ENCODE data around the gene NABP1. TPM values are rescaled to one million over a fixed set of nuclear protein-coding genes. Genes with fewer than 3 reads are reported as not detected.
"Not testable (repeated sequence)": the region's sequence is repeated elsewhere in the genome, so short reads cannot be mapped to it uniquely, and the experiment has no call there.

NABP1 gene, protein sequence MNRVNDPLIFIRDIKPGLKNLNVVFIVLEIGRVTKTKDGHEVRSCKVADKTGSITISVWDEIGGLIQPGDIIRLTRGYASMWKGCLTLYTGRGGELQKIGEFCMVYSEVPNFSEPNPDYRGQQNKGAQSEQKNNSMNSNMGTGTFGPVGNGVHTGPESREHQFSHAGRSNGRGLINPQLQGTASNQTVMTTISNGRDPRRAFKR
- total RNA-seq, result 43.9 and 47.6 TPM in 2 replicates

DNA sequence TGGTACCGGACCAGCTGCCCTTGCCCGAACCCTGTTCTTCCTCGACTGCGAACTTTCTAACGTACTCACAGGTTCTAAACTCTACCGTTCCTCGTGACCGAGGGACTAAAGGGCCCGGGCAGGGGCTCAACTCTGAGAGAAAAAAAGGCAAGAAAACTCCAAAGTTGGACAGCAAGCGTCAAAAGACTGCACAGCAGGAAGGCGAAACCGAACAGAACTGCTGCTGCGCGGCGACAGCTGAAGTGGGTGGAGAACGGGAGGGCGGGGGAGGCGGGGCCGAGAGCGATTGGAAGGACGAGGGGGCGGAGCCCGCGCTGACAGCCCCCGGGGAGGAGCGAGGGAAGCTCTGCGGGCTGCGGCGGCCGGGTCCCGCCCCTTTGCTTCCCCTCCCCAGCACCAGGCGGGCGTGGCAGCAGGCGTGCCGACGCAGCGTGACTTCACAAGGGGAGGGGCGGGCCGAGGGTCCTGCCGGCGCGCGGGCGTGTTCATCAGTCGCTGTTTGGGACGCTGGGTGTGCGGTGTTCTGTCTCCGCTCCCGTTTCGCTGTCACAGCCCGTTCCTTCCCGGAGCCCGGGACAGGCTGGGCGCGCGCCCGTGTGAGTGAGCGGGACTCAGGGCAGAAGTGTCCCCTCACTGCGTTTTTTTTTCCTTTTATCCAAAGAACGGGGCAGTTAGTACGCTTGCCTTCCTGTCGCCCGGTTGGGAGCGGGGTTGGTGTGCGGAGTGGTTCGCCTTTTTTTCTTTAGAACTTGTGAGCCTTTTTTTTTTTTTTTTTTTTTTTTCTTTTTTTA is at the start of gene NABP1:
Gene NABP1, plus strand, starts transcription at position 491 of the 791 bp plus-strand sequence. CDS start 479 bp downstream, outside the sequence.
- intact Hi-C loops (cut with micrococcal nuclease), result loop anchor here (1.0 to 10.0 kb wide), 10 partner anchors 13 to 1273 kb away; partner anchors contain the start of genes GLS, MFSD6 and STAT4

- intact Hi-C loops (cut with micrococcal nuclease), result no loop called here
Observed at GRCh38 chr2:191629001-191629453, 48.9 kb upstream of the NABP1 start.

- intact Hi-C loops (cut with micrococcal nuclease), result no loop called here
Observed at GRCh38 chr2:191629976-191630712, 47.8 kb upstream of the NABP1 start.

DNA sequence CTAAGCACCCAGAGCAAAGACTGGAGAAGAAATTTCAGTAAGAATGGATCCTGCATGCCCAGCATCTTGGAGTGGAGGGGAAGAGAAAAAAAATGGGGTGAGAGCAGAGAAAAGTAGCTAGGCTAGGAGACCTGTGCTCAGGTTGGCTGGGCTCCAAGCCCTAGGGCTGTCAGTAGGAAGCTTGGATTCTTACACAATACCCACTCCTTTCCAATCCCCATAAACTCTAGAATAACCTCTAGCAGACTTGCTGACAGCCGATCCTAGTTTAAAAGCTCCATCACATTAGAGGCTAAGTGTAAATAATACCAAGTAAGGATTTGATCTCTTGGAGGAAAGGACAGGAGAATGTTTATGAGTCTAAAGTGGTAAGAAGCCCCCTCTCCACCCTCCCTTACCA is 46.2 kb upstream of the NABP1 start:
- intact Hi-C loops (cut with micrococcal nuclease), result no loop called here

DNA sequence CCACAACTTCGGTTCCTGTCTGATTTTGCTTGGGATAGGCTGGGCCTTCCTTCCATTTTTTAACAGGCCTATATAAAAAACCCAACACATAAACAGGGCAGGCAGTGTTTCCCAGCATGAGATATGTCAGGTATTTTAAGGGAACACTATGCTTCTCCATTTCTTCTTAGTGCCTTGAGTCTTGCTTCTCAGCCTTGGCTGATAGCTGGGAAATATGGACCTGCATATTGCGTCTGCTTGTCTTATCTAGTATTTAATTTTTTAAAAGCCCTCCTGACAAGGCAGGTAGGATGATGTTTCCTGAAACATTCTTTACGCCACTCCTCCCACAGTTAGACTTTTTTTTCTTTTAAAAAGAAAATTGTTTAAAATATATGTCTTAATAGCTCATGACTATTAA is 45.5 kb upstream of the NABP1 start:
- intact Hi-C loops (cut with micrococcal nuclease), result no loop called here

DNA sequence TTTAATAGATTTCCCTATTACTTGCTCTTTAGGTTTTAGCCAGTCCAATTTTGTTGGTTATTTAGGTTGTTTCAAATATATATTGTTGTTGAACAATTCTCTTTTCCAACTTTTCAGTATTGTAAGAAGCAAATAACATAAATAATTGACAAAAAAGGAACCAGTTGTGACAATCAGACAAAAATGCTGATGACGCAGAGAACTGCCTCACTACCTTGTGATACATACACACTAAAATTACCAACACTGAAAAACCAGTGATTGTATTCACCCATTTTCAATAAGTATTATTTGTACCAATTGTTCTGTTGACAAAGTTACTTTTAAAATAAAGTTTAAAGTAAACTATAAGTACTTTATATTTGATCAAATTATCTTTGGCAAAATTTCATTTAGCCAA is 43.1 kb upstream of the NABP1 start:
- intact Hi-C loops (cut with micrococcal nuclease), result no loop called here

DNA sequence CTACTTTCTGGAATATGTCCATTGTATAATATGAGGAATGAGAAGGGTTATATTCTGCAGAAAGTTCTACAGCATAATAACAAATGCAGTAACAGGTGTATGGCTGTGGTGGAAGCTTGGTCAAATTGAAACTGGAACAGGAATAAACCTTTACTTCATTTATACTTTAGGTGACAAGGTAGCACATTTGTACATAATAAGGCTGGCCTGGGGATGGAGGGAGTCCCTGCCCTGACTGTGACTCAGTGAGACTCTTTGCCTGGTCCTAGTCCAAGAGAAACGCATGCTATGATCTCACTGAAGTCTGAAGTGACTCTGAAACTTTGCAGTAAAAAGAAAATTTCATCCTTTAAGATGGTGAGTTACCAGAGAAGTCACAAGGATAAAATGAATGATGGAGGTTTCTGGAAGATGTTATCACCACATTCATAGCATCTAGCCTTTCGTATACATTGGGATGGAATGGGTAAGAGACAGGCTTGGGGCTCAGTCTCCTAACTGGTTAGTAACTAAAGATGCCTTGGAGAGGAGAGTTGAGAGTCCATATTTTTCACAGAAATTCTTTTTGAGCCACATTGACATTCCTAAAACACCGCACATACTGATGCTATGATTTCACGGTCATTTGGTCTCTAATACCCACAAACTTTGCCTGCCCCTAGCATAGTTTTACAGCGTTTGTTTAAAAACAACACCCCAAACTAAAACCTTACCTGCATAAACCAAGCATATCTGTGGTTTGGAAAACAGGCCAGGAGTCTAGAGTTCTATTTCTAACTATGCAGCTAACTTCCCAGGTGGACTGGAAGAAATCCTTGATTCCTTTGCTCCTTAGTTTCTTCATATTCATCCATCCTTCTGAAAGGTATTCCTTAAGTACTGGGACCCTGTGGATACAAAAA is 42.4 kb upstream of the NABP1 start:
- intact Hi-C loops (cut with micrococcal nuclease), result loop anchor here (2.0 kb wide), 2 partner anchors 65 to 105 kb away; no protein-coding TSS in a partner anchor

GRCh38 chr2:191636235-191636543 is 41.7 kb upstream of the NABP1 start:
- intact Hi-C loops (cut with micrococcal nuclease), result loop anchor here (2.0 kb wide), 2 partner anchors 65 to 105 kb away; no protein-coding TSS in a partner anchor

- intact Hi-C loops (cut with micrococcal nuclease), result loop anchor here (2.0 kb wide), 2 partner anchors 66 to 104 kb away; no protein-coding TSS in a partner anchor
Observed at GRCh38 chr2:191636586-191636985, 41.4 kb upstream of the NABP1 start.

DNA sequence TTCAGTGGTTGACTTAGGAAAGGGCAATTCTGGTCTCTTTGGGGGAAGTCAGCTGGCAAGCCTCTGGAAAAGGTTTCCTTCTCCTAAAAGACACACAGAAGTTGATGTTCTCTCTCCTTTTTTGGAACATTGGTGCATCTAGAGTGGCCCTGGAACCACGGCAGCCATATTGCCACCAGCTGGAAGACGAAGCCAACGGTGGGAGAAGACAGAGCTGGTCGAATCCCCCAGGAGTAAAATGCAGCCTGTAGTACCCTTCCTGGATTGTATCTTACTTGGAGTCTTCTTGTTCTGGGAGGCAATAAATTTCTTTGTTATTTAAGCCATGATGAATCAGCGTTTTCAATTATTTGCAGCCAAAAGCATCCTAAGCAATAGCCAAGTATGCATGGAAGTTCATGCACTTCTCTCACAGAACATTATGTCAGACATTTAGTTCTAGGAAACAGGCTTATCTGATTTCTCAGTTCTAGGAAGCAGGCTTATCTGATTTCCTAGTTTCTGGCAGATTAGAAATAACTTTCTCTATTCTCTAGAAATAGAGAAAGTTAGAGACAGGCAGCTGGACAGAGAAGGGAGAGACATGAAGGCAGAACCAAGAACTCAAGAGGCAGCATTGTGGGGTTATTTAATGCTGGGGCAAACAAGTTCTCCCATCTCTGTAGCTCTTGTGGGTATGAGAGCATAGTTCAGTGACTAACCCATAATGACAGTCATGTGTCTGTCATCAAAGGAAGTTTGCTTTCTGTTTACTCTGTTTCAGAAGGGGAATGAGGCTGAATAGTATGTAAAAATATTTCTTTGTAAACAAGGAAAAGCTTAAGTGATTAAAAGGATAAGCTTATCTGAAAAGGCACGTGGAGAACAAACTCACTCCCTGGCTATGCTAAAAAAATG is 40.5 kb upstream of the NABP1 start:
- intact Hi-C loops (cut with micrococcal nuclease), result loop anchor here (1.0 to 2.0 kb wide), 4 partner anchors 20 to 103 kb away; no protein-coding TSS in a partner anchor

GRCh38 chr2:191638079-191638801 is 39.7 kb upstream of the NABP1 start:
- intact Hi-C loops (cut with micrococcal nuclease), result no loop called here

- intact Hi-C loops (cut with micrococcal nuclease), result no loop called here
Observed at GRCh38 chr2:191638802-191639172, 39.1 kb upstream of the NABP1 start.

DNA sequence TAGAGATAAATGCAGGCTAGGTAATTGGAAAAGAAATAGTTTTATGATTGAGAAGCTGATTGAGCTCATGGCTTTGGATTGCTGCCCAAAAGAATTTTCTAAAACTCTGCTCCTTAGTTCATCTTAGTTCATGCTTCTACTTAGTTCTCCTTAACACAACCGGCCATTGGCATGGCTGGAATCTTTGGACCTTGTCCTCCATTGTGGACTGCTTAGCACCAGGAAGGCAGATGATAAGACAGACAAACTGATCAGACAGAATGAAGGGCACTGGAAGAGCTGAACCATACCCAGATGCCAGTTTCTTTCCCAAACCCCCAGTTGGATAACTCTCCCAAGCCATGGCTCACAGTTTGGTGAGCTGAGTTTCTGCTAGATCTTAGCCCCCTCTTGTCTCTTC is 36.3 kb upstream of the NABP1 start:
- intact Hi-C loops (cut with micrococcal nuclease), result no loop called here

GRCh38 chr2:191642541-191642940 is 35.4 kb upstream of the NABP1 start:
- intact Hi-C loops (cut with micrococcal nuclease), result no loop called here

DNA sequence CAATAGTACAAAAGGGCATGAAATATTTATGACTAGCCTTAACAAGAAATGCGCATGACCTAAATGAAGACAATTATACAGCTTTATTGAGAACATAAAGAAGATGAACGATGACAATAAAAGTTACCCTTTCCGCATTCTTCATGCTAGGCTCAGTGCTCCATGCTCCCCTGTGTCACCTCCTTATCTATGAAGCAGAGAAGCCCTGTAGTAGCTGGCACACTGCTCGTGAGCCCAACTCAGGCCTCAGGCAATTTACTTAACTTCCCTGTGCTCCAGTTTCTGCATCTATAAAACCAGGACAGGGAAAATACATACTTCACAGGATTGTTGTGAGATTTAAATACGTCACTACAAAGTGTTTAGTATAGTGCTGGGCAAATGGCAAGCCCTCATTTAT is 34.5 kb upstream of the NABP1 start:
- intact Hi-C loops (cut with micrococcal nuclease), result no loop called here

- intact Hi-C loops (cut with micrococcal nuclease), result not testable (repeated sequence)
Observed at GRCh38 chr2:191644613-191645012, 33.3 kb upstream of the NABP1 start.

DNA sequence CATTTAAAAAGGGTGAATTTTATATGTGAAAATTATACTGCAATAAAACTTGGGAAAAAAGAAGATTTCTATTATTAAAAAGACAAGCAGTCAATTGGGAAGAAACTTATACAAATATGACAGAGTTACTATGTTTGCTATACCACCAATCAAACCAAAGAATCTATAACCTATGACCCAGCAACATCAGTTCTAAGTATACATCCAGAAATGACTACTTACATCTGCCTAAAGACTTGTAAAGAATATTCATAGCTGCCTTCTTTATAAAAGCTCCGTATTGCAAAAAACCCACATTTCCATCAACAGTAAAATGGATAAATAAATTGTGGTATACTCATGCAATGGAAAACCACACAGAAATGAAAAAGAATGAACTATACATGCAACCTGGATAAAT is 32.9 kb upstream of the NABP1 start:
- intact Hi-C loops (cut with micrococcal nuclease), result no loop called here

DNA sequence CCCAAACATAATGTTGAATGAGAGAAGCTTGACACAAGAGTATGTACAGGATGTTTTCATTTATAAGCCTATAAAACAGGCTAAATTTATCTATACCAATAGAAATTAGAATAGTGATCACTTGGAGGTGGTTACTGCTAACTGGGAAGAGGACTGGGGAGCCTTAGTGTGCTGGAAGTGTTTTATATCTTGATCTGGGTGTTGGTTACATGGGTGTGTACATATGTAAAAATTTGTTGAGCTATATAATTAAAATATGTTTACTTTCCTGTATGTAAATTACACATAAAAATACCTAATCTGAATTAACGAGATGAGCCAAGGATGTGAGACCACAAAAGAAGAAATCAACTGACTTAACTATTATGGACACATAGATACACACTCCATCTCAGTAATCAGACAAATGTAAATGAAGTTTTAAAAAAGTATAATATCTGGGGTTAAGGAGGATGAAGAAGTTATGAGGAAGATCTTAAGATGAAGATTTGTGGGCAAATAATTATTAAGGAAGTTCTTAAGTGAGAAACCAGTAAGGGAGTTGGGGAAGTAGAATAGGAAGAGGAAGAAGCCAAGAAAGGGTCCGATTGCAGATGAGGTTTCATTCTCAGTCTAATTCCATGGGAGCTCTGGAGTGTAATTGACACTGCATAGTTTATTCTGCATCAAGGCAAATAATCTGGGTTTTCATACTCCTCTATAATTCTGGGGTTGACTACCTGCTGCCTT is 32.3 kb upstream of the NABP1 start:
- intact Hi-C loops (cut with micrococcal nuclease), result no loop called here

Data from T-helper 2 cell treated with Interferon-gamma antibody and Interleukin-4, amounts not matched to agents 100 ng/mL and 5 ng/mL, for 36 hours (primary cell).